Tibial artery (tissue), 4 donors: ENCODE data around the gene HDAC10.
A peak's percentile ranks its signal among the peaks of the same experiment; 100 is the strongest.

ENCODE experiments used
- DNase-seq, 2 donors: peaks; one replicate each; pipeline ENCODE4 v3.0.0-alpha.2; 2019
- H3K27ac ChIP-seq, 2 donors: fragments of 200-600 bp; sonication (generic) in 1 of 2; 1 replicate in 1 of 2; 2 replicates in 1 of 2; pipeline ENCODE4 v1.5.1; 2018 to 2019; ENCODE audit warnings: mild to moderate bottlenecking in 1 of 2
- H3K27me3 ChIP-seq, 2 donors: fragments of 200-600 bp; sonication (generic) in 1 of 2; one replicate each; pipeline versions ENCODE4 v1.5.1 to v1.6.0; 2016 to 2019
- H3K36me3 ChIP-seq, 3 donors: fragments of 200-600 bp; sonication (generic) in 2 of 3; one replicate each; pipeline ENCODE4 v1.5.1; 2016 to 2019; ENCODE audit warnings: mild to moderate bottlenecking in 2 of 3
- H3K4me1 ChIP-seq, 4 donors: fragments of 200-600 bp; sonication (generic) in 2 of 4; 1 replicate in 3 of 4; 2 replicates in 1 of 4; pipeline ENCODE4 v1.5.1; 2016 to 2019
- H3K4me3 ChIP-seq, 2 donors: fragments of 200-600 bp; sonication (generic) in 1 of 2; 1 replicate in 1 of 2; 2 replicates in 1 of 2; pipeline ENCODE4 v1.5.1; 2018 to 2019; ENCODE audit warnings: mild to moderate bottlenecking in 2 of 2
- H3K9me3 ChIP-seq, 3 donors: fragments of 200-600 bp; sonication (generic) in 1 of 3; one replicate each; pipeline ENCODE4 v1.5.1; 2016 to 2019
- CTCF ChIP-seq, 2 experiments: fragments of 200-600 bp in 1 of 2; fragments of 450-650 bp in 1 of 2; IDR thresholded peaks; one replicate each; pipeline ENCODE4 v1.5.1; 2017 to 2019; ENCODE audit warnings: antibody characterized with exemption in 2 of 2, mild to moderate bottlenecking in 1 of 2, moderate library complexity in 1 of 2
- intact Hi-C: fragments of 100-400 bp; cut with DNase I; formaldehyde crosslinking; loops from one replicate; pipeline ENCODE4 v1.15.0; 2023; ENCODE audit warnings: low total_unique reads

The HDAC10 gene

DNA sequence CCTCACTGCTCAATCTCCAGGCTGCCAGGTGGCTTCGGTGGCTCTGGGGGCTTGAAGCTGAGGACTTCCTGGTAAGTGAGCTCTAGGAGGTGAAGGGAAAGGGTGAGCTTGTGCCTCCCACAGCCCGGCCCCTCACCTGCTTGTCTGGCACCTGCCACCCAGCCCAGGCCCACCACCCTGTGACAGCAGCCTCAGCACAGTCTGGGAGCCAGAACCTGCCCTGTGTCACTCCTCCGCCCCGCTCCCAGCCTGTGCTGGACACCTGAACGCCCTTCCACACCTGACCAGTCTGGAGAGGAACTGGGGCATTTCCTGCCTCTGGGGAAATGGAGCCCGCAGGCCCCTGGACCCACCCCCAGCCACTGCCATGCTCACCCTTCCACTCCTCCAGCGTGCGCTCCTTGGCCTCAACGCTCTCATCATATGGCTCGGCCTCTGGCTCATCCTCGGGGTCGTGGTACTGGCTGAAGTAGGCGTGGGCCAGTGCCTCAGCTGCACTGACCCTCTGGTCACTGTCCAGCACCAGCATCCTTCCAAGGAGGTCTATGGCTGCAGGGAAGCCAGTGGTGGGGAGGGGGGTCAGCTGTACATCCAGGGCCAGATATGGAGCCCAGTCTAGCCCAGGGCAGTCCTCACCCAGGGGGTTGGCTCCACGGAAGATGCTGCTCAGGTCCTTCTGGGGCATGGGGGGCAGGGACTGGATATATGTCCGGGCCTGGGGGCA lies 14.0 kb upstream of the HDAC10 start:
- no peak overlapping the region for H3K4me3 ChIP-seq
- no peaks in the 10 kb centered on the region for H3K36me3 ChIP-seq
- no peak for DNase-seq
- H3K9me3 ChIP-seq: no peaks in the 10 kb centered on the region
- H3K4me1 ChIP-seq: peaks cover 0 to 55% (median 39%) of the 10 kb centered on the region in 4 donors
- peaks cover 0 to 47% of the 10 kb centered on the region in 2 donors for H3K27me3 ChIP-seq
- TF ChIP-seq CTCF (IDR thresholded peaks at IDR 0.05): no peak
- H3K27ac ChIP-seq: no peak overlapping the region
- intact Hi-C loops: no loop called here

- Histone ChIP-seq H3K9me3 (no peaks in the 10 kb centered on the region), H3K4me1 (peaks cover 0 to 47% (median 31%) of the 10 kb centered on the region in 4 donors), H3K27ac (no peak overlapping the region), H3K36me3 (no peaks in the 10 kb centered on the region), H3K27me3 (peaks cover 0 to 55% of the 10 kb centered on the region in 2 donors), H3K4me3 (no peak overlapping the region)
- no peak for DNase-seq
- no peak for TF ChIP-seq CTCF (IDR thresholded peaks at IDR 0.05)
- intact Hi-C loops: no loop called here
Measured at GRCh38 chr22:50264104-50264745, 13.2 kb upstream of the HDAC10 start.

GRCh38 chr22:50262973-50263617 lies 12.0 kb upstream of the HDAC10 start:
- H3K4me1 ChIP-seq: peaks cover 0 to 35% (median 25%) of the 10 kb centered on the region in 4 donors
- intact Hi-C loops: no loop called here
- DNase-seq: no peak
- peaks cover 0 to 67% of the 10 kb centered on the region in 2 donors for H3K27me3 ChIP-seq
- H3K4me3 ChIP-seq: no peak overlapping the region
- TF ChIP-seq CTCF (IDR thresholded peaks at IDR 0.05): no peak
- no peaks in the 10 kb centered on the region for H3K36me3 ChIP-seq
- no peaks in the 10 kb centered on the region for H3K9me3 ChIP-seq
- no peak overlapping the region for H3K27ac ChIP-seq

DNA sequence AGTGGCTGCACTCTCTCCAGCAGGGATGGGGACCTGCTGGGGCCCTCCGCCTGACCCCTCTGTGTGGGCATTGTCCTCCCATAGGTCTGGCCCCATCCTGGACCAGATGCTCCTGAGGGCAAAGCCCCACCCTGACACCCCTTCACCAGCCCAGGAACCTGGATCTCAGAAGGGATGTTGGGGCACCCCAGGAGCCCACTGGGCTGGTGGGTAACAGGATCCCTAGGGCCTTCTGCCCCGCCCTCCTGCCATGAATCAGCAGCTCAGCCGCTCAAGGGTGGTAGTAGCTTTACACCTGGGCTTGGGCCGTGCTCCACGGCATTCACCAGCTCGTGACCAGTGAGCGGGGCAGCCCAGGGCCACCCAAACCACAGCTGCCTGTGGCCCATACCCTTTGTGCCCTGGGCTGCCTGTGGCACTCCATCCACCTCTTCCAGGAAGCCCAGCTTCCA lies 11.4 kb upstream of the HDAC10 start:
- no peaks in the 10 kb centered on the region for H3K36me3 ChIP-seq
- H3K4me1 ChIP-seq: peaks cover 0 to 29% (median 18%) of the 10 kb centered on the region in 4 donors
- TF ChIP-seq CTCF (IDR thresholded peaks at IDR 0.05): no peak
- no peak overlapping the region for H3K27ac ChIP-seq
- no peak overlapping the region for H3K4me3 ChIP-seq
- no peaks in the 10 kb centered on the region for H3K9me3 ChIP-seq
- H3K27me3 ChIP-seq: peaks cover 0 to 73% of the 10 kb centered on the region in 2 donors
- no peak for DNase-seq
- intact Hi-C loops: no loop called here

- Histone ChIP-seq H3K36me3 (no peaks in the 10 kb centered on the region), H3K27me3 (peaks cover 0 to 79% of the 10 kb centered on the region in 2 donors), H3K4me3 (peak within 1 kb of the TSS; percentile 44 to 49), H3K9me3 (no peaks in the 10 kb centered on the region), H3K4me1 (peaks cover 0 to 23% (median 12%) of the 10 kb centered on the region in 4 donors), H3K27ac (no peak within 1 kb of the TSS)
- intact Hi-C loops: no loop called here
- TF ChIP-seq CTCF (IDR thresholded peaks at IDR 0.05): no peak
- DNase-seq: no peak
Measured at GRCh38 chr22:50261615-50262459, 10.8 kb upstream of the HDAC10 start, which contains the start of gene MAPK12. Gene MAPK12, minus strand, starts transcription at chr22:50261683. Its CDS starts 174 bp downstream, at chr22:50261509.
